Activated T-helper 1 cell treated with Interleukin-2 at 50 U/mL for 16 hours (primary cell): Measurements from ENCODE around the gene PPIP5K2.

ENCODE experiments used
- DNase-seq: peaks from one replicate; pipeline ENCODE4 v3.0.0-alpha.2; 2020; ENCODE audit warnings: low read depth

Gene PPIP5K2

GRCh38 chr5:103245761-103246160, 125.7 kb downstream of the PPIP5K2 start:
- DNase-seq = no peak

DNA sequence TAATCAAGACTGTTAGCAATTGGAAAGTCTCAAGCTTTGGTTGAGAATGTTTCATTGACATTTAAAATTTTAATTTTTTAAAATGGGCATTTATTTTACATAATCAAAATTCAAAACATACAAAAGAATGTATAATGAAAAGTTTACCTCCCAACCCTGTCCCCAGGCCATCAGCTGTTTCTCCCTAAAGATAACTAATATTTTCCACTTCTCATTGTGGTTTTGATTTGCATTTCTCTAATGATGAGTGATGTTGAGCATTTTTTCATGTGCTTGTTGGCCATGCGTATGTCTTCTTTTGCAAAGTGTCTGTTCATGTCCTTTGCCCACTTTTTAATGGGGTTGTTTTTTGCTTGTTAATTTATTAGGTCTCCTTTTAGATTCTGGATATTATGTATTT, 127.0 kb downstream of the PPIP5K2 start:
- no peak for DNase-seq

DNA sequence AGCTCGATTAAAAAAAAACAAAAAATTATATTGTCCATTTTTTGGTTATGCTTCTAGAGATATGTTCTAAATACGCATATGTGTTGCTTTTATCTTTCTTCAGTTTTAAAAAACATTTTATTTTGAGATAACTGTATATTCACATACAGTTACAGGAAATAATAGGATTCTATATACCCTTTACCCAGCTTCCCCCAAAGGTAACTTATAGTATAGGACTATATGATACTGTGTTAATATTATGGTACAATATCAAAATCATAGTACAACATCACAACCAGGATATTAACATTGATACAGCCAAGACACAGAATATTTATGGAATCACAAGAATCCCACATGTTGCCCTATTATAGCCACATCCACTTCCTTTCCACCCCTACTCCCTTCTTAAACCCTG, 129.0 kb downstream of the PPIP5K2 start:
- no peak for DNase-seq

DNA sequence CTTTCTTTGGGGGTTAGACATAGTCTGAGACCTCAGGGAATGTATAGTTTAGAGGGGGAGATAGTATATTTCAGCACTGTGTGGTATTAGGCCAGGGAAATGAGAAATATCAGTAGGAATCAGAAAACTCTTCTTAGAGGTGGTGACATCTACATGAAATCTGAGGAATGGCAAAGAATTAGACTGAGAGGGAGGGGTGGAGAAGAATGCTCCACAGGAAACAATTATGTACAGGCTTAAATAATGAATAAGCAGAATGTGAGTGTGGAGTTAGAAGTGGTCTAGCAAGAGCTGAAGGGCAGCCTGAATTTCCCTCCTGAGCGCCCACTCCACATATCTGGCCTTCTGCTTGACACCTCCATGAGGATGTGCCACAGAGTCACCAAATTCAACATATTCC, 134.8 kb downstream of the PPIP5K2 start:
- DNase-seq = no peak

DNA sequence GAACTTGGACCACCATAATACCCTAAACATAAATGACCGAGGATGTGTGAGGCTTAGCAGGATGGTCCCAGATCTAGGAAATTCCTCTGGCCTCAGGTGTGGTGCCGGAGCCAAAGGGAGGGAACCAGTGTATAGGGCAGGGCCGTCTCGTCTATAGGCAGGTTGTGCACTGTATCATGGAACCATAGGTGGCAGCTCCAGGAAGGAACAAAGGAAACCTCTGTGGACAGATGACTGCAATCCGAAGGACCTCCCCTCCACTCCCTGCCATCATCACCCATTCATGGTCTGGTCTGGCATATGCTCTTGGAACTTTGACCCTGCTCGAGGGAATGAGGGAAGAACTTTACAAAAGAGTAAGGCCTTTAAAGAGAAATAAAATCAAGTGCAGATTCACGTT, 135.6 kb downstream of the PPIP5K2 start:
- no peak for DNase-seq

GRCh38 chr5:103256178-103256577, 136.1 kb downstream of the PPIP5K2 start:
- no peak for DNase-seq

DNA sequence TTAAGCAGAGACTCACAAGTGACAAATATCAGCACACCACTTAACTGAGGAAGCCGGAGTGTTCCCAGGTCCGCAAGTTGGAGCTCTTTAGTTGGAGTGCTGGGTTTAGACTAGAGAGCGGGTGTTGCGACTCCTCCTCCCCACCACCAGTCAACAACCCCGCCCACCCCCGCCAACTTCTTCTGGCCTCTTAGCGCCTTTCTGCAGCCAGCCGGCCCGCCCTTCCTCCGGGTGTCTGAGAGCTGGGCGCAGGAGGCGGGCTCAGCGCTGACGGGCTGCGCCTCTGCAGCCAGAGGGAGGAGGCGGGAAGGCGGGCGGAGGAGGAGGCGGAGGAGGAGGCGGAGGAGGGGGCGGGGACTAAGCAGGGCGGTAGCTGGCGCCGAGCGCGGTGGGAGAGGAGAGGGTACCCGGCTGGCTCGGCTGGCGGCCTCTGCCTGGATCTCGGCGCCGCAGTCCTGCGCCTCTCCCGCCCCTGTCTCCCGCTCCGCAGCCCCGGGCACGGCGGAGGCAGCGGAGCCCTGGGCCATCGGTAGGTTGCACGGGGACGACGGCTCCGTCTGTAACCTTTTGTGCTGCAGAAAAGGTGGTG, 138.4 kb downstream of the PPIP5K2 start, which contains the start of gene MACIR:
TSS of gene MACIR (plus strand) at position 396 of the 589 bp plus-strand sequence. CDS start 17,157 bp downstream, outside the sequence.
- peak; percentile 91 for DNase-seq

DNA sequence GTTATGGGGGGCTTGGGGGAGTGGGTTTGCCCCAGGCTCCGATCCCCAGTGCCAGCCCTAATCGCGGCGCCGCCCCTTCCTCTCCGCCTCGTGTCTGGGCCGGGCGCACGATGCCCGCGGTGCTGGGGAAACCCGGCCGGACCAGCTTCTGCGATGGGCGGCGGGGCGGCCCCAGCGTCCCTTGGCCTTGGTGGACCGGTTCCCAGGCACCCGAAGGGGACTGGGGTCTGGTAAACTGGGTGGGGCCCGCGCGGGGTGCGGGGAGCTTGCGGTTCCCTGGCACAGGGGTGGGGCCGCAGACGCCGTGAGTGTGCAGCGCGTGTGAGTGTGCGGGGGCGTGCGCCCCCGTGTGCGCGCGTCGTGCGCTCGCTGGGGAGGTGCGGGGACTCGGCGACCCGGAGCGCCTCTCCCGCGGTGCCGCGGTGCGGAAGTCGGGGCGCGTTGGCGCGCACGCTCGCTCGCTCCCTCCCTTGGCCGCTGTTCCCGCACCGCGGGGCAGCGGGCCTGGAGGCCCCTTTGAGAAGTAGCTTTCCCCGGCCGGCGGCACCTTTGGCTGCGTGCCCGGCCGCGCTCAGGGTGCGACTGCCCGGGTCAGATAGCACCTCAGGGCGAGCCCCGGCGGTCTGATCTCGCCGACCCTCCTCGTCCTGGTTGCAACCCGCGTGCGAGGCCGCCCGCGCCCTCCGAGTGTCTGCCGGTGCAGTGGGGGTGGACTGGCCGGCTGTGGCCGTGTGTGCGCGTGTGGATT, 139.0 kb downstream of the PPIP5K2 start:
- DNase-seq = peak; percentile 57

- no peak for DNase-seq
Measured at GRCh38 chr5:103259705-103260355, 139.7 kb downstream of the PPIP5K2 start.

DNA sequence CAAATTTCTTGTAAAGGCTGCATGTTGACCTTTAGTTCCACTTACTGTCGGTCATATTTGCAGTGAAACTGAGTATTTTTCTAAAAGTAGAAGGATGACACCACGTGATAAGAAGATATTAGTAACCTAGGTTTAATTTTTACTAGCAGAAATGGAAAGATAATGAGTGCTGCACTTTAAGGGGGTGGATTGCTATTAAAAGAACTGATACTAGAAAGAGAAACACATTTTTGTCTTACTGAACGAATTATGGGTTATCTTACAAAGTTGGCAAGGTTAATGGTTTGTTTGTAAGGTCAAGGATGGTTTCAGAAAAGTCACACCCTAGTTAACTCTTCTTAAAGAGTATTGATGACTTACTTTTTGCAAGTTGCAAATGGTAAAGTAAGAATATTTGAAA, 140.8 kb downstream of the PPIP5K2 start:
- no peak for DNase-seq
